Heart left ventricle (tissue), 13 donors: Measurements from ENCODE around the gene MRPL48.

Experiments used
- POLR2A ChIP-seq, 2 donors: fragments of 450-650 bp; IDR thresholded peaks; one replicate each; pipeline ENCODE4 v1.6.1; 2017; ENCODE audit warnings: antibody characterized with exemption in 2 of 2, mild to moderate bottlenecking in 2 of 2, moderate library complexity in 2 of 2
- TF ChIP-seq, protein P1 (sequence below), 12 donors: fragments of 200-600 bp; sonication (generic) in 4 of 12; IDR thresholded peaks; one replicate each; pipeline versions ENCODE4 v1.5.0 to v1.8.0; 2018 to 2022; ENCODE audit warnings: antibody characterized with exemption in 12 of 12, mild to moderate bottlenecking in 5 of 12
- donor health status: ischemic (EF 13 %, LVEDD 7.1; RV severe dilation, severe dysfunction).
- donor health status: DM: no; HTN: yes; CAD: no.
- donor health status: DM: no; HTN: no; CAD: no.
- donor health status: ischemic (EF 25% LVEDD 6.9; RV normal size, moderate dysfunction).
- donor health status: ischemic (EF 25% LVEDD 5.7; RV mildly dilated, moderate dysfunction).
- donor health status: ischemic (EF 35%, LVEDD 5.7; RV mildly dilated, moderate dysfunction).
- donor health status: nonischemic (EF 11% LVEDD 7.7; RV severe dilation, severe dysfunction).
- donor health status: DM: yes; HTN: yes; CAD: no.
- donor health status: PGD.
- donor health status: ischemic (EF 29% LVEDD 5.4; RV normal size, mild dysfunction).
- donor health status: nonischemic (EF 23%, LVEDD 6.1; RV moderate dilation, normal function).

DNA sequence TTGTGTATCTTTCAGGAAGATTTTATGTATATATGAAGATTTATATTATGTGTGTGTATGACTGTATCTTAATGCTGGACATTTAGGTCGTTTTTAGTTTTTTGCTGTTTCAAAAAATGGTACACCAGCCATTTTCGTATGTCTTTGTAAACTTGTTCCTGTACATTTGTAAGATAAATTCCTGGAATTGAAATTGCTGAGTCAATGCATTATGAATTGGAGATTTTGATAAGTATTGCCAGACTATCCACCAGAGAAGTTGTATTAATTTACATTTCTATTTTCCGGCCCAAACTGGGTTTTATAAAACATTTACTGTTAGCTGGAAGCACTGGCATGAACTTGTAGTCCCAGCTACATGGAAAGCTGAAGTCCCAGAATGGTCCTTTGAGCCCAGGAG lies 24.6 kb downstream of the MRPL48 start:
- TF ChIP-seq, protein P1, sequence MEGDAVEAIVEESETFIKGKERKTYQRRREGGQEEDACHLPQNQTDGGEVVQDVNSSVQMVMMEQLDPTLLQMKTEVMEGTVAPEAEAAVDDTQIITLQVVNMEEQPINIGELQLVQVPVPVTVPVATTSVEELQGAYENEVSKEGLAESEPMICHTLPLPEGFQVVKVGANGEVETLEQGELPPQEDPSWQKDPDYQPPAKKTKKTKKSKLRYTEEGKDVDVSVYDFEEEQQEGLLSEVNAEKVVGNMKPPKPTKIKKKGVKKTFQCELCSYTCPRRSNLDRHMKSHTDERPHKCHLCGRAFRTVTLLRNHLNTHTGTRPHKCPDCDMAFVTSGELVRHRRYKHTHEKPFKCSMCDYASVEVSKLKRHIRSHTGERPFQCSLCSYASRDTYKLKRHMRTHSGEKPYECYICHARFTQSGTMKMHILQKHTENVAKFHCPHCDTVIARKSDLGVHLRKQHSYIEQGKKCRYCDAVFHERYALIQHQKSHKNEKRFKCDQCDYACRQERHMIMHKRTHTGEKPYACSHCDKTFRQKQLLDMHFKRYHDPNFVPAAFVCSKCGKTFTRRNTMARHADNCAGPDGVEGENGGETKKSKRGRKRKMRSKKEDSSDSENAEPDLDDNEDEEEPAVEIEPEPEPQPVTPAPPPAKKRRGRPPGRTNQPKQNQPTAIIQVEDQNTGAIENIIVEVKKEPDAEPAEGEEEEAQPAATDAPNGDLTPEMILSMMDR (IDR thresholded peaks at IDR 0.05), result no peak
- TF ChIP-seq POLR2A (IDR thresholded peaks at IDR 0.05), result no peak
